ENCODE data around the gene BRIX1.
"Not testable (repeated sequence)": the region's sequence is repeated elsewhere in the genome, so short reads cannot be mapped to it uniquely, and the experiment has no call there.

BRIX1 gene

GRCh38 chr5:34967540-34967939 lies 52.0 kb downstream of the BRIX1 start:
- Mint-ChIP-seq H3K27ac (no peak overlapping the region), H3K27me3 (no peaks in the 10 kb centered on the region), H3K36me3 (peaks cover 16% of the 10 kb centered on the region), H3K4me3 (no peak overlapping the region), H3K9me3 (peaks cover 5% of the 10 kb centered on the region), H3K4me1 (no peaks in the 10 kb centered on the region)
- ATAC-seq (ENCODE audit: low read depth): no peak
- no peak for DNase-seq (ENCODE audit: low spot score in 2 of 2)

- H3K36me3 Mint-ChIP-seq: peaks cover 16% of the 10 kb centered on the region
- H3K9me3 Mint-ChIP-seq: peaks cover 5% of the 10 kb centered on the region
- H3K27ac Mint-ChIP-seq: no peak overlapping the region
- H3K27me3 Mint-ChIP-seq: no peaks in the 10 kb centered on the region
- no peak for ATAC-seq (ENCODE audit: low read depth)
- no peak for DNase-seq (ENCODE audit: low spot score in 2 of 2)
- no peak overlapping the region for H3K4me3 Mint-ChIP-seq
- no peaks in the 10 kb centered on the region for H3K4me1 Mint-ChIP-seq
Observed at GRCh38 chr5:34968258-34968657, 52.7 kb downstream of the BRIX1 start.

GRCh38 chr5:34970552-34970951 lies 55.0 kb downstream of the BRIX1 start:
- Mint-ChIP-seq H3K27me3 (peaks cover 2% of the 10 kb centered on the region), H3K4me1 (no peaks in the 10 kb centered on the region), H3K9me3 (peaks cover 5% of the 10 kb centered on the region), H3K4me3 (no peak overlapping the region), H3K36me3 (peaks cover 13% of the 10 kb centered on the region), H3K27ac (no peak overlapping the region)
- DNase-seq (ENCODE audit: low spot score in 2 of 2) (no peak), ATAC-seq (ENCODE audit: low read depth) (no peak)

- H3K27ac Mint-ChIP-seq: not testable (repeated sequence)
Observed at GRCh38 chr5:34971655-34972054, 56.1 kb downstream of the BRIX1 start.

More at GRCh38 chr5:34971655-34972054, 56.1 kb downstream of the BRIX1 start:
- not testable (repeated sequence) for H3K27me3 Mint-ChIP-seq; ATAC-seq (ENCODE audit: low read depth); H3K36me3 Mint-ChIP-seq; DNase-seq (ENCODE audit: low spot score in 2 of 2); H3K4me3 Mint-ChIP-seq; H3K4me1 Mint-ChIP-seq; H3K9me3 Mint-ChIP-seq
